K562 (cell line): ENCODE measurements around the gene KSR2. TPM values are rescaled to one million over a fixed set of nuclear protein-coding genes. Genes with fewer than 3 reads are reported as not detected.

ENCODE experiments used
- BMI1 ChIP-seq: fragments of 150-350 bp; IDR thresholded peaks from 2 replicates; pipeline ENCODE4 v1.6.1; 2014; ENCODE audit warnings: low read length
- BRF2 ChIP-seq: IDR thresholded peaks from 3 replicates; pipeline ENCODE4 v1.6.1; 2011; ENCODE audit warnings: borderline replicate concordance, mild to moderate bottlenecking; ENCODE audit not compliant: insufficient read length, insufficient read depth
- ETS2 ChIP-seq: IDR thresholded peaks from 2 replicates; pipeline ENCODE4 v1.6.1; 2016; ENCODE audit warnings: borderline replicate concordance, missing genetic modification characterization, mild to moderate bottlenecking, moderate library complexity, missing compliant biosample characterization; ENCODE audit not compliant: poor library complexity, severe bottlenecking
- GABPB1 ChIP-seq: sonication (generic); formaldehyde crosslinking; IDR thresholded peaks from 2 replicates; pipeline ENCODE4 v1.8.0; 2022; ENCODE audit warnings: mild to moderate bottlenecking, missing genetic modification reagents
- JUNB ChIP-seq: fragments of 450-650 bp; formaldehyde crosslinking; conservative IDR thresholded peaks from 2 replicates; pipeline ENCODE4 v1.4.0; 2020; ENCODE audit warnings: mild to moderate bottlenecking
- SOX6 ChIP-seq: fragments of 450-650 bp; IDR thresholded peaks from 2 replicates; pipeline ENCODE4 v1.6.1; 2014; ENCODE audit warnings: mild to moderate bottlenecking
- ZBTB9 ChIP-seq: fragments of 450-650 bp; formaldehyde crosslinking; IDR thresholded peaks from 2 replicates; pipeline ENCODE4 v1.4.0; 2020; ENCODE audit warnings: mild to moderate bottlenecking, moderate library complexity
- ZNF124 ChIP-seq: sonication (generic); formaldehyde crosslinking; IDR thresholded peaks from 2 replicates; pipeline ENCODE4 v1.8.1; 2022; ENCODE audit warnings: missing genetic modification reagents
- ZNF197 ChIP-seq: fragments of 200-800 bp; sonication (Bioruptor generic); IDR thresholded peaks from 2 replicates; pipeline ENCODE4 v1.6.1; 2016; ENCODE audit warnings: low read depth, missing genetic modification characterization, missing compliant biosample characterization
- ZNF561 ChIP-seq: fragments of 450-650 bp; formaldehyde crosslinking; conservative IDR thresholded peaks from 2 replicates; pipeline ENCODE4 v1.4.0; 2020; ENCODE audit warnings: mild to moderate bottlenecking, moderate library complexity
- polyA plus RNA-seq, 8 experiments: library from polyadenylated mRNA; depleted of rRNA in 4 of 8; stranded (reverse) in 5 of 8; unstranded in 3 of 8; fragments of >200 nt; fragmentation: Nextera tagmentation in 2 of 8; fragmentation: Illumina TruSeq in 1 of 8; extraction: Ambion mirVana in 2 of 8; extraction: Trizol in 1 of 8; gene quantifications; 2 replicates each; pipeline versions ENCODE4 v1.2.1 to v1.2.3, GENCODE V29; 2011 to 2014; ENCODE audit warnings: inconsistent platforms in 1 of 8, missing spikeins in 1 of 8
- total RNA-seq, 7 experiments: library from RNA; depleted of rRNA in 6 of 7; stranded (reverse); fragments of >200 nt in 6 of 7; fragmentation: Illumina TruSeq in 2 of 7; extraction: Trizol in 2 of 7; gene quantifications; 2 replicates each; pipeline versions ENCODE4 v1.2.1 to v1.2.3, GENCODE V29; 2011 to 2021; ENCODE audit warnings: low replicate concordance in 1 of 7

The KSR2 gene
- total and polyA plus RNA-seq, 9 of the 15 experiments (the other 6 are each of a cell fraction or from before 2014, with no cell fraction given), result not detected

- TF ChIP-seq BRF2 (no peak), GABPB1 (CRISPR knock-in tag) (no peak), ZNF124 (CRISPR knock-in tag) (no peak), SOX6 (no peak), JUNB (no peak), ZBTB9 (no peak), ETS2 (tag) (no peak), ZNF561 (CRISPR knock-in tag) (no peak), ZNF197 (CRISPR knock-in tag) (no peak), BMI1 (no peak)
- TF ChIP-seq, all 486 proteins: peak for 0
Measured at GRCh38 chr12:117404940-117405339, 563.9 kb downstream of the KSR2 start (continued).
